Stromal cell of bone marrow (primary cell): Measurements from ENCODE around the gene PDZD2.
"Not testable (repeated sequence)": the region's sequence is repeated elsewhere in the genome, so short reads cannot be mapped to it uniquely, and the experiment has no call there.

Experiments
- DNase-seq: peaks from one replicate; pipeline ENCODE4 v3.0.0-alpha.2; 2012; ENCODE audit warnings: low read depth

Gene PDZD2

GRCh38 chr5:31769530-31769929, 130.6 kb downstream of the PDZD2 start:
- DNase-seq = no peak

- DNase-seq = no peak
Observed at GRCh38 chr5:31770132-31770720, 131.3 kb downstream of the PDZD2 start.

GRCh38 chr5:31770998-31771397, 132.1 kb downstream of the PDZD2 start:
- DNase-seq = no peak

- no peak for DNase-seq
Observed at GRCh38 chr5:31771500-31771899, 132.6 kb downstream of the PDZD2 start.

- DNase-seq = not testable (repeated sequence)
Observed at GRCh38 chr5:31776294-31776693, 137.4 kb downstream of the PDZD2 start.

GRCh38 chr5:31776976-31777651, 138.2 kb downstream of the PDZD2 start:
- no peak for DNase-seq

- no peak for DNase-seq
Observed at GRCh38 chr5:31781772-31782171, 142.8 kb downstream of the PDZD2 start.

- no peak for DNase-seq
Observed at GRCh38 chr5:31783086-31783645, 144.2 kb downstream of the PDZD2 start.

- DNase-seq = no peak
Observed at GRCh38 chr5:31783731-31784130, 144.8 kb downstream of the PDZD2 start.

- DNase-seq = no peak
Observed at GRCh38 chr5:31786090-31786631, 147.2 kb downstream of the PDZD2 start.

GRCh38 chr5:31794009-31794408, 155.1 kb downstream of the PDZD2 start:
- no peak for DNase-seq

- no peak for DNase-seq
Observed at GRCh38 chr5:31798168-31798567, 159.2 kb downstream of the PDZD2 start.

GRCh38 chr5:31800351-31800750, 161.4 kb downstream of the PDZD2 start:
- DNase-seq = no peak

GRCh38 chr5:31805785-31806400, 167.0 kb downstream of the PDZD2 start:
- DNase-seq = no peak

GRCh38 chr5:31806561-31806960, 167.6 kb downstream of the PDZD2 start:
- DNase-seq = no peak

- DNase-seq = no peak
Observed at GRCh38 chr5:31807789-31808540, 169.0 kb downstream of the PDZD2 start.

GRCh38 chr5:31809050-31809870, 170.3 kb downstream of the PDZD2 start:
- DNase-seq = peak; percentile 65

- peak; percentile 87 for DNase-seq
Observed at GRCh38 chr5:31811210-31811609, 172.3 kb downstream of the PDZD2 start.

- no peak for DNase-seq
Observed at GRCh38 chr5:31815376-31815775, 176.4 kb downstream of the PDZD2 start.

- DNase-seq = no peak
Observed at GRCh38 chr5:31819926-31820516, 181.1 kb downstream of the PDZD2 start.

- no peak for DNase-seq
Observed at GRCh38 chr5:31823472-31823871, 184.5 kb downstream of the PDZD2 start.
